HL-60 (cell line): Measurements from ENCODE around the gene FARP2.
"Not testable (repeated sequence)": the region's sequence is repeated elsewhere in the genome, so short reads cannot be mapped to it uniquely, and the experiment has no call there.

Experiments used
- DNase-seq, 2 experiments: peaks; one replicate each; pipeline ENCODE4 v3.0.0-alpha.2; 2010 to 2020; ENCODE audit warnings: low read depth in 1 of 2, low spot score in 1 of 2
- H3K27ac ChIP-seq: fragments of 250-450 bp; sonication (Bioruptor Pico); replicated peaks from 2 replicates; pipeline ENCODE4 v1.5.1; 2020; ENCODE audit warnings: mild to moderate bottlenecking, moderate library complexity
- H3K27me3 ChIP-seq: fragments of 250-450 bp; sonication (Bioruptor Pico); 2 replicates; pipeline ENCODE4 v1.5.1; 2021; ENCODE audit warnings: mild to moderate bottlenecking, moderate library complexity; ENCODE audit not compliant: insufficient read depth, poor library complexity, severe bottlenecking
- H3K4me3 ChIP-seq: replicated peaks from 2 replicates; pipeline ENCODE4 v1.5.1; 2011; ENCODE audit warnings: mild to moderate bottlenecking, control low read depth, low read length; ENCODE audit not compliant: insufficient read depth
- CTCF ChIP-seq: IDR thresholded peaks from one replicate; pipeline ENCODE4 v1.5.1; 2011; ENCODE audit warnings: low read length, control low read depth, inconsistent platforms; ENCODE audit not compliant: insufficient read depth
- GABPA ChIP-seq: IDR thresholded peaks from 2 replicates; pipeline ENCODE4 v1.6.1; 2012; ENCODE audit warnings: low read depth
- POLR2AphosphoS5 ChIP-seq: IDR thresholded peaks from 2 replicates; pipeline ENCODE4 v1.6.1; 2012; ENCODE audit warnings: low read depth
- REST ChIP-seq: IDR thresholded peaks from 2 replicates; pipeline ENCODE4 v1.6.1; 2012; ENCODE audit warnings: low read depth; ENCODE audit not compliant: insufficient replicate concordance
- SPI1 ChIP-seq: IDR thresholded peaks from 2 replicates; pipeline ENCODE4 v1.6.1; 2012; ENCODE audit warnings: low read depth, mild to moderate bottlenecking, borderline replicate concordance

The FARP2 gene

GRCh38 chr2:241441492-241441891 lies 85.4 kb downstream of the FARP2 start:
- Histone ChIP-seq H3K27me3 (peaks cover 31% of the 10 kb centered on the region), H3K4me3 (no peak overlapping the region), H3K27ac (no peak overlapping the region)
- TF ChIP-seq CTCF, result no peak
- no peak for TF ChIP-seq SPI1
- no peak for TF ChIP-seq GABPA
- TF ChIP-seq REST, result no peak
- TF ChIP-seq POLR2AphosphoS5, result no peak
- no peak for DNase-seq

DNA sequence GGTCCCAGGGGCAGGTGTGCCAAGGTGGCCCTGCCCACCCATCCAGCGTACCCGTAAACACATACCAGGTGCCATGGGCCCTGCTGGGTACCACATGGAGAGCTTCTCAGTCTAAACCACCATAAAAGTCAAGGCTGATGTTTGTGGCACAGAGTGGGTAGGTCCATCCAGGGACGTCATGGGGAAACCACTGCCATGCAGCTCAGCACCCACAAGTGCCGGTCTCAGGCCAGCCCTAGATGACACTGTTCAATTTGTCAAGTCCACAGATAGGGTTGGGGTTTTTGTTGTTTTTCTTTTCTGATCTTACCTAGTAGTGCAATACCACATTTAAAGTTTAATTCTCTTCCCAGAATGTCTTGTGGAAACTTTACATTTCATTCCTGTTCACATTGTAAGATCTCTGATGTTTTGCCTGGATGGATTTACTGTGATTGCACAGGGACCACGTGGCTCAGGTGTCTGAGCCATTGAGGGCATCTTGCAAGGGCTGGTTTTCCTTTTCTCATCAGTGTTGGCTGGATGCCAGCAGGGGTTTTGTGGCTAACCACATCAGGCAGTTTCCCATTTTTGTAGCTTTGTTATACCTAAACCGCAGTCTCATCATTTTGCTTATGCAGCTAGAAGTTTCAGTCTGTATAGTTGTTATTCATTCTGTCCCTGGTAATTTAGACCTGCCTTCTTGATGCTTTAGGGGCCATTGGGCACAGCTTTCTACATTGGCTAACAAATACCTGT lies 87.6 kb downstream of the FARP2 start:
- Histone ChIP-seq H3K4me3 (no peak overlapping the region), H3K27ac (no peak overlapping the region), H3K27me3 (peaks cover 44% of the 10 kb centered on the region)
- TF ChIP-seq GABPA (no peak), POLR2AphosphoS5 (peak; percentile 99), SPI1 (peak; percentile 46; the same call in 1 of the 2 replicates)
- peak; percentile 41 to 96 for DNase-seq

DNA sequence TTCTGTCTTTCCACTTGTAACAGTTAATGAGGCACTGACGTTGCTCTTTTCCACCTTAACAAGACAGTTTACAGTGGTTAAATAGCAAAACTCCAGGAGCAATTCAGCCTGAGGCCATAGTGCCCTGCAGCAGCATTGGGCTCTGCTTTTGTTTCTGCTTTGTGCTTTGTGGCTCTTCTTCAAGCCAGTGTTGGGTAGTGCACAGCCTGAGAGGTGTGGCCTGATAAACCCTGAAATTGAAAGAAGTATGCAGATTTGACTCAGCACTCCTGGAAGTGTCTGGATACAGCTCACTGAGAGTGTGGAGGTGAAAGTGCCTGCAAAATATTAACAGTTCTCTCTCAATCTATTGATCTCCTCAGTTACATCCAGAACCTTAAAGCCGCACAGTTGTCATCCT lies 89.3 kb downstream of the FARP2 start:
- TF ChIP-seq CTCF, result no peak
- TF ChIP-seq GABPA, result no peak
- no peak for TF ChIP-seq SPI1
- no peak for TF ChIP-seq REST
- no peak for TF ChIP-seq POLR2AphosphoS5
- H3K27me3 ChIP-seq, result peaks cover 51% of the 10 kb centered on the region
- H3K4me3 ChIP-seq, result no peak overlapping the region
- no peak for DNase-seq
- no peak overlapping the region for H3K27ac ChIP-seq

DNA sequence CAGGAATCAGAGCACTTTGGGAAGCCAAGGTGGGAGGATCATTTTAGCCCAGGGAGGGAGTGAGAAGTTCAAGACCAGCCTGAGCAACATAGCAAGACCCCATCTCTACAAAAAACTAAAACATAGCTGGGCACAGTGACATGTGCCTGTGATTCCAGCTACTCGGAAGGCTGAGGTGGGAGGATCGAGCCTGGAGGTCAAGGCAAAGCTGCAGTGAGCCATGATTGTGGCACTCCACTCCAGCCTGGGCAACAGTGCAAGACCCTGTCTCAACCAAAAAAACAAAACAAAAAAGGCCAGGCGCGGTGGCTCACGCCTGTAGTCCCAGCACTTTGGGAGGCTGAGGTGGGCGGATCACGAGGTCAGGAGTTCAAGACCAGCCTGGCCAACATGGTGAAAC lies 94.0 kb downstream of the FARP2 start:
- H3K27ac ChIP-seq, H3K4me3 ChIP-seq, DNase-seq: not testable (repeated sequence)
- peaks cover 53% of the 10 kb centered on the region for H3K27me3 ChIP-seq

DNA sequence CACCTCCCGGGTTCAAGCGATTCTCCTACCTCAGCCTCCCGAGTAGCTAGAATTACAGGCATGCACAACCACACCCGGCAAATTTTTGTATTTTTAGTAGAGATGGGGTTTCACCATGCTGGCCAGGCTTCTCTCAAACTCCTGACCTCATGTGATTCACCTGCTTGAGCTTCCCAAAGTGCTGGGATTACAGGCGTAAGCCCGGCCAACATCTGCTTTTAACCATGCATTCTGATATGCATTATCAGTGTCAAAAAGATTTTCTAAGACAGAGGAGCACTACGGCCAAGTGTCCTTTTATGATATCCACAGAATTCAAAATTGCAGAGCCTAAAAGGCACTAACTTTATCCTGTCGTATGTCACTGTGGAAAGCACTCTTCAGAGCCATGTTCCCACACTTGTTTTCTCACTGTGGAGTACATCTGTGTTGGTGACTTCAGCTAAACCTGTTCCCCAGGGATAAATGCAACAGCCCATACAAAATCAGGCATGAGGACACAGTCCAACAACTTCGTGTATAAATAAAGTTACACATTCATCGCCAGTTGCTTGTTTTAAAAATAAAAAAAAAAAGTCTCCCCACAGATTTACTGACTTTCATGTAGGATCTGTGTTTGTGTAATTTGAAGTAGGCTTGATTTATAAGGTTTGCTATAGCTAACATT lies 95.9 kb downstream of the FARP2 start:
- TF ChIP-seq CTCF (no peak), SPI1 (no peak), REST (no peak), POLR2AphosphoS5 (no peak), GABPA (no peak)
- DNase-seq, result no peak
- Histone ChIP-seq H3K4me3 (no peak overlapping the region), H3K27me3 (peaks cover 47% of the 10 kb centered on the region), H3K27ac (no peak overlapping the region)

DNA sequence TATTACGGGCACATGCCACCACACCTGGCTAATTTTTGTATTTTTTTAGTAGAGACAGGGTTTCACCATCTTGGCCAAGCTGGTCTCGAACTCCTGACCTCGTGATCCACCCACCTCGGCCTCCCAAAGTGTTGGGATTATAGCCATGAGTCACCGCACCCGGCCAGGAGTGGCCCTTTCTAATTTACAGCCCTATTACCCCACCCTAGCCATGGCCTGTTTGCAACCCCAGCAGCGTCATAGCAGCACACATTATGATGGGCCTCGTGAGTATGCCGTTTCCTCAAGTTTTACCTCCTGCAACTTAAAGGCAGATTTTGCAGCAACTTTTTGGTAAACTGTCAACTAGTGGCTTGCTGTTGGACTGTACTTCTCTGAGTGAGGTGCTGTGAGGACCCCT lies 97.8 kb downstream of the FARP2 start:
- not testable (repeated sequence) for H3K27ac ChIP-seq, DNase-seq, H3K4me3 ChIP-seq
- peaks cover 38% of the 10 kb centered on the region for H3K27me3 ChIP-seq
